HL-60 (cell line): Measurements from ENCODE around the gene NKD1.

Experiments
- DNase-seq, 2 experiments: peaks; one replicate each; pipeline ENCODE4 v3.0.0-alpha.2; 2010 to 2020; ENCODE audit warnings: low read depth in 1 of 2, low spot score in 1 of 2
- H3K27ac ChIP-seq: fragments of 250-450 bp; sonication (Bioruptor Pico); replicated peaks from 2 replicates; pipeline ENCODE4 v1.5.1; 2020; ENCODE audit warnings: mild to moderate bottlenecking, moderate library complexity
- H3K27me3 ChIP-seq: fragments of 250-450 bp; sonication (Bioruptor Pico); 2 replicates; pipeline ENCODE4 v1.5.1; 2021; ENCODE audit warnings: mild to moderate bottlenecking, moderate library complexity; ENCODE audit not compliant: insufficient read depth, poor library complexity, severe bottlenecking
- H3K4me3 ChIP-seq: replicated peaks from 2 replicates; pipeline ENCODE4 v1.5.1; 2011; ENCODE audit warnings: mild to moderate bottlenecking, control low read depth, low read length; ENCODE audit not compliant: insufficient read depth
- GABPA ChIP-seq: IDR thresholded peaks from 2 replicates; pipeline ENCODE4 v1.6.1; 2012; ENCODE audit warnings: low read depth
- POLR2AphosphoS5 ChIP-seq: IDR thresholded peaks from 2 replicates; pipeline ENCODE4 v1.6.1; 2012; ENCODE audit warnings: low read depth
- REST ChIP-seq: IDR thresholded peaks from 2 replicates; pipeline ENCODE4 v1.6.1; 2012; ENCODE audit warnings: low read depth; ENCODE audit not compliant: insufficient replicate concordance
- SPI1 ChIP-seq: IDR thresholded peaks from 2 replicates; pipeline ENCODE4 v1.6.1; 2012; ENCODE audit warnings: low read depth, mild to moderate bottlenecking, borderline replicate concordance
- TF ChIP-seq, protein P1 (sequence below): IDR thresholded peaks from one replicate; pipeline ENCODE4 v1.5.1; 2011; ENCODE audit warnings: low read length, control low read depth, inconsistent platforms; ENCODE audit not compliant: insufficient read depth

NKD1 gene

DNA sequence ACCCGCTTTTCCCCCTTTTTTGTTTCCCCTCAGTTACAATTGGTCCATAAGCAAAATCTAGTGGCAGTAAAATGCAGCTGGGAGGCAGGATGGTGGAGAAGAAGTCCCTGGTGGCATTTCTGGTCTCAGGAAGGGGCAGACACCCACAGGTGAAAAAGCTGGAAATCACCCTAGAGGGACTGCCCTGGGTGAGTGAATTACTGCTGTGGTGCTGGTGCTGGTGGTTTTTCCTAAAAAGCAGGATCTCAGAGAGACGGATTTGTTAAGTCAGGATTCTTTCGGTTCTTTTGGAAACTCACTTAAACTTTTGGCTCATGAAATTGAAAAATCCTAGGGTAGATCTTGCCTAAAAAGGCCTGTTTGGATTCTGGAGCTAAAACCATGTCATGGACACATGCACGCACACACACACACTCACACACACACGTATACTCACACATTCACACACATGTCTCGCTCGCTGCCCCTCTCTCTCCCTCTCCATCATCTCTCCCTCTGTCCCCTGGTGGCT is 65.8 kb downstream of the NKD1 start:
- no peak for TF ChIP-seq SPI1
- no peak for TF ChIP-seq GABPA
- TF ChIP-seq, protein P1, sequence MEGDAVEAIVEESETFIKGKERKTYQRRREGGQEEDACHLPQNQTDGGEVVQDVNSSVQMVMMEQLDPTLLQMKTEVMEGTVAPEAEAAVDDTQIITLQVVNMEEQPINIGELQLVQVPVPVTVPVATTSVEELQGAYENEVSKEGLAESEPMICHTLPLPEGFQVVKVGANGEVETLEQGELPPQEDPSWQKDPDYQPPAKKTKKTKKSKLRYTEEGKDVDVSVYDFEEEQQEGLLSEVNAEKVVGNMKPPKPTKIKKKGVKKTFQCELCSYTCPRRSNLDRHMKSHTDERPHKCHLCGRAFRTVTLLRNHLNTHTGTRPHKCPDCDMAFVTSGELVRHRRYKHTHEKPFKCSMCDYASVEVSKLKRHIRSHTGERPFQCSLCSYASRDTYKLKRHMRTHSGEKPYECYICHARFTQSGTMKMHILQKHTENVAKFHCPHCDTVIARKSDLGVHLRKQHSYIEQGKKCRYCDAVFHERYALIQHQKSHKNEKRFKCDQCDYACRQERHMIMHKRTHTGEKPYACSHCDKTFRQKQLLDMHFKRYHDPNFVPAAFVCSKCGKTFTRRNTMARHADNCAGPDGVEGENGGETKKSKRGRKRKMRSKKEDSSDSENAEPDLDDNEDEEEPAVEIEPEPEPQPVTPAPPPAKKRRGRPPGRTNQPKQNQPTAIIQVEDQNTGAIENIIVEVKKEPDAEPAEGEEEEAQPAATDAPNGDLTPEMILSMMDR: no peak
- no peak for TF ChIP-seq POLR2AphosphoS5
- no peak for TF ChIP-seq REST
- Histone ChIP-seq H3K27ac (no peak overlapping the region), H3K4me3 (no peak overlapping the region), H3K27me3 (no peaks in the 10 kb centered on the region)
- no peak for DNase-seq

DNA sequence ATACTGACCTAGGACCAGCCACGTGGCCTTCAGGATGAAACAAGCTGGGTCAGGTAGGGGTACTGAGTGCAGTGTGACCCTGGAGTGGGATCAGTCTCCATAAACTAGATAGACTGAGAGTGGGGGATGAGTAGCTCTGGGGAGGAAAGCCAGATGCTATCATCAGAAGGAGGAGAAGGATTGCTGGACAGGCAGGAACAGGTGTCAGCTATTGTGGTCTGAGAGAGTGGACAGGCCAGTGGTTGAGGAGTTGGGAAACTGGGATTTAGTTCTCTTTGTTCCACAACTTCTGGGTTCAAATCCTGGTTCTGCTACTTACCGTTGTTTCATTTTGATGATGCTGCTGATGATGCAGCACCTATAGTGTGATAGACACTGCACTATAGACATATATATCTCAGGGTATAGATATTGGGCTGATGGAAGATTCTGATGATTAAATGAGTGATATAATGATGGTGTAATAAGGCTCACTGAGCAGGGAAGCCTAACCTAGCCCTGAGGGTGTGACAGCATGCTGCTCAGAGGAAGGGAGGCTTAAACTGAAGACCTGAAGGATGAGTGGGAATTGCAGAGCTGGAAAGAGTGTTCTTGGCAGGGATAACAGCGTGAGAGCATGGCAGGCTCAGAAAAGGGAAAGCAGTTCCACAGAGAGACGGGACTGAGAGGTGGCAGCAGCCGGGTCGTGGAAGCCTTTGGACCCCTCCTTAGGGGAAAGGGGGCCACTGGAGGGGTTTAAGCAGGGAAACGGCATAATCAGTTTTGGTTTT is 66.9 kb downstream of the NKD1 start:
- Histone ChIP-seq H3K4me3 (no peak overlapping the region), H3K27ac (no peak overlapping the region), H3K27me3 (no peaks in the 10 kb centered on the region)
- no peak for DNase-seq
- TF ChIP-seq GABPA (no peak), SPI1 (no peak)
- TF ChIP-seq, protein P1: no peak

- no peak overlapping the region for H3K4me3 ChIP-seq
- no peak overlapping the region for H3K27ac ChIP-seq
- no peak for DNase-seq
- no peaks in the 10 kb centered on the region for H3K27me3 ChIP-seq
- TF ChIP-seq, protein P1: no peak
- TF ChIP-seq POLR2AphosphoS5 (no peak), SPI1 (no peak), REST (no peak), GABPA (no peak)
These were observed 67.7 kb downstream of the NKD1 start for GRCh38 chr16:50615891-50616290.
